Panc1 (cell line): ENCODE data around the gene CHRNA7. TPM values are rescaled to one million over a fixed set of nuclear protein-coding genes. Genes with fewer than 3 reads are reported as not detected.
"Not testable (repeated sequence)": the region's sequence is repeated elsewhere in the genome, so short reads cannot be mapped to it uniquely, and the experiment has no call there.

Source experiments
- ATAC-seq: fragments of 200-7000 bp; cut with Tn5 transposase; 2 replicates; pipeline ENCODE4 v1.9.1; 2020; ENCODE audit warnings: mild to moderate bottlenecking, moderate library complexity
- BruUV-seq: library from RNA; stranded (reverse); fragments of 400-500 nt; replicated peaks from 2 replicates; lab custom pipeline; 2021; lab: Mats Ljungman, UMichigan
- CTCF ChIA-PET: fragments of 300-600 bp; sonication (Branson Sonifier 250); formaldehyde crosslinking; loops from one replicate; lab custom pipeline; 2022; ENCODE audit warnings: antibody characterized with exemption; lab: Charles Lee
- POLR2A ChIA-PET: fragments of 300-600 bp; sonication (Branson Sonifier 250); formaldehyde crosslinking; loops from one replicate; lab custom pipeline; 2022; ENCODE audit warnings: antibody characterized with exemption; lab: Charles Lee
- DNase-seq: peaks from one replicate; pipeline ENCODE4 v3.0.0-alpha.2; 2010; ENCODE audit warnings: low read depth, low spot score
- H3K27ac ChIP-seq: 2 replicates; pipeline ENCODE4 v1.5.1; 2011; ENCODE audit warnings: mild to moderate bottlenecking, low read length, inconsistent platforms
- H3K27me3 ChIP-seq: fragments of 200-500 bp; sonication (Bioruptor generic); 2 replicates; pipeline ENCODE4 v1.6.0; 2014; ENCODE audit warnings: low read length, inconsistent platforms; ENCODE audit not compliant: control insufficient read depth, insufficient read depth
- H3K36me3 ChIP-seq: fragments of 200-500 bp; sonication (Bioruptor generic); 2 replicates; pipeline ENCODE4 v1.5.1; 2014; ENCODE audit warnings: inconsistent platforms, mild to moderate bottlenecking, low read length, moderate library complexity; ENCODE audit not compliant: control insufficient read depth, insufficient read depth
- H3K4me1 ChIP-seq: 2 replicates; pipeline ENCODE4 v1.5.1; 2011; ENCODE audit warnings: inconsistent platforms, mild to moderate bottlenecking, low read length, moderate library complexity; ENCODE audit not compliant: control insufficient read depth, insufficient read depth
- H3K4me3 ChIP-seq, 2 experiments: 2 replicates each; pipeline ENCODE4 v1.5.1; 2011 to 2012; ENCODE audit warnings: low read depth in 2 of 2, low read length in 2 of 2, mild to moderate bottlenecking in 2 of 2, inconsistent platforms in 1 of 2, moderate library complexity in 1 of 2
- H3K9me3 ChIP-seq: fragments of 200-500 bp; sonication (Bioruptor generic); 2 replicates; pipeline ENCODE4 v1.5.1; 2014; ENCODE audit warnings: low read depth, mild to moderate bottlenecking, inconsistent platforms, low read length, moderate library complexity; ENCODE audit not compliant: control insufficient read depth, insufficient read depth
- in situ Hi-C: cut with HindIII; loops from 2 replicates; pipeline ENCODE4 v1.10.0; 2016; ENCODE audit warnings: low sequenced_read_pairs, low pct_unique_long_range_greater_than_20kb
- intact Hi-C: fragments of 100-400 bp; cut with micrococcal nuclease; formaldehyde crosslinking; loops from one replicate; pipeline ENCODE4 v1.10.0; 2022; ENCODE audit not compliant: unreplicated experiment
- total RNA-seq: library from RNA; stranded (reverse); gene quantifications from one replicate; pipeline ENCODE4 v1.2.1, GENCODE V29; 2021; ENCODE audit not compliant: unreplicated experiment

The CHRNA7 gene
- total RNA-seq, 1 experiment from 2014 or later: 3.3 TPM

DNA sequence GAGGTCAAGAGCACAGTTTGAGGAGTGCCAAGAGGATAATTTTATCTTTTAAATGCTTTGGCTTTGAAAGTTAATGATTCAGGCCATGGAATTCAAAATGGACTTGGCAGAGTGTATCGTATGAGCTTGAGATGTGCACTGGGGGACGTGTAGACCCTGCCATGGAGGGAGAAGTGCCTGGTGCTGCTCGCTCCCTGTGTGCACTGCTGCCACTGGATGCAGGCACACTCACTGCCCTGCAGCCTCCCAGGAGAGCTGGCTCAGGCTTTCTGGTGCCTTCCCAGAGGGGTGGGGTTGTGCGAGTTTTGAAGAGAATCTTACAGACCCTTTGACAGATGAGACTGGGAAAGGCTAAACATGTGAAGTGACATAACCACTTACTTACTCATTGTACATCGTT, 135.5 kb downstream of the CHRNA7 start:
- H3K27me3 ChIP-seq, H3K4me3 ChIP-seq, POLR2A ChIA-PET, CTCF ChIA-PET, intact Hi-C loops, in situ Hi-C loops, H3K9me3 ChIP-seq, ATAC-seq, BruUV-seq, DNase-seq, H3K27ac ChIP-seq, H3K36me3 ChIP-seq, H3K4me1 ChIP-seq: not testable (repeated sequence)

DNA sequence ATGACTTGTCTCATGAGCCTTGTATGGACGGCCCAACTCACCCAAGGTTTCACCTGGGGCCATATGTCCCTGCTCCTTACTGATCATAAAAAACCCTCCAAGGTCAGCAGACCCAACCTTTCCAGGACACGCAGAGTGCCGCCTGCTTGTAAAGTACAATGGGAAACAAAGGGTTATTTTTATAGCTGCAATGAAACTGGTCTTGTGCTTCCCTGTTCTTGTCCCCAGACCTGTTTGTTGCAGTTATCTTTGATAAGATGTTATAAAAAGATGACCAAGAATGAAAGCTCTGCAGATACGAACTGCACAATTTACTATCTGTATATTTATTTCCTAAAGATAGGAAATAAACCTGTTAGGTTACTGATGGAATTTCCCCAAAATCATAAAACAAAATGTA, 136.0 kb downstream of the CHRNA7 start:
- BruUV-seq, H3K36me3 ChIP-seq, POLR2A ChIA-PET, intact Hi-C loops, H3K4me3 ChIP-seq, H3K4me1 ChIP-seq, H3K27ac ChIP-seq, H3K27me3 ChIP-seq, CTCF ChIA-PET, in situ Hi-C loops, H3K9me3 ChIP-seq, ATAC-seq, DNase-seq: not testable (repeated sequence)

DNA sequence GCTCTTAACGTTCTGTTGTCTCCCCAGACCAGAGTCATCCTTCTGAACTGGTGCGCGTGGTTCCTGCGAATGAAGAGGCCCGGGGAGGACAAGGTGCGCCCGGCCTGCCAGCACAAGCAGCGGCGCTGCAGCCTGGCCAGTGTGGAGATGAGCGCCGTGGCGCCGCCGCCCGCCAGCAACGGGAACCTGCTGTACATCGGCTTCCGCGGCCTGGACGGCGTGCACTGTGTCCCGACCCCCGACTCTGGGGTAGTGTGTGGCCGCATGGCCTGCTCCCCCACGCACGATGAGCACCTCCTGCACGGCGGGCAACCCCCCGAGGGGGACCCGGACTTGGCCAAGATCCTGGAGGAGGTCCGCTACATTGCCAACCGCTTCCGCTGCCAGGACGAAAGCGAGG, 137.6 kb downstream of the CHRNA7 start:
- POLR2A ChIA-PET, in situ Hi-C loops, CTCF ChIA-PET: not testable (repeated sequence)

DNA sequence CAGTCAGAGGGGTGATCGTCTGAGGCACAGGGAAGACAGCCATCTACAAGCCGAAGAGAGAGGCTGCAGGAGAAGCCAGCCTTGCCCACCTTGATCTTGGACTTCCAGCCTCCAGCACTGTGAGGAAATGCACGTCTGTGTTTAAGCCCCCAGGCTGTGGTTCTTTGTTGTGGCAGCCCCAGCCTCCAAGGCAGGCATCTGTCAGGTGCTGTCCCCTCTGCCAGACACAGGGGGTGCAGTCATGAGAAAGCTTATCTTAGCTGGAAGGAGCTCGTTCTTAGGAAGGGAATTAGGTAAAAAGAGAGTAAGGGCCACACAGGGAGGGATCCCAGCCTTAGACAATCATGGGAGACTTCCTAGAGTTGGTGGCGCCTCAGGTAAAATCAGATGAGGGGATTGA, 150.3 kb downstream of the CHRNA7 start:
- H3K27ac ChIP-seq, H3K27me3 ChIP-seq, BruUV-seq, ATAC-seq, H3K4me3 ChIP-seq, CTCF ChIA-PET, H3K9me3 ChIP-seq, DNase-seq, H3K4me1 ChIP-seq, intact Hi-C loops, POLR2A ChIA-PET, H3K36me3 ChIP-seq, in situ Hi-C loops: not testable (repeated sequence)

More for the DNA sequence above, 137.6 kb downstream of the CHRNA7 start:
- DNase-seq, BruUV-seq, ATAC-seq, H3K4me1 ChIP-seq, intact Hi-C loops, H3K9me3 ChIP-seq, H3K27ac ChIP-seq, H3K36me3 ChIP-seq, H3K4me3 ChIP-seq, H3K27me3 ChIP-seq: not testable (repeated sequence)

DNA sequence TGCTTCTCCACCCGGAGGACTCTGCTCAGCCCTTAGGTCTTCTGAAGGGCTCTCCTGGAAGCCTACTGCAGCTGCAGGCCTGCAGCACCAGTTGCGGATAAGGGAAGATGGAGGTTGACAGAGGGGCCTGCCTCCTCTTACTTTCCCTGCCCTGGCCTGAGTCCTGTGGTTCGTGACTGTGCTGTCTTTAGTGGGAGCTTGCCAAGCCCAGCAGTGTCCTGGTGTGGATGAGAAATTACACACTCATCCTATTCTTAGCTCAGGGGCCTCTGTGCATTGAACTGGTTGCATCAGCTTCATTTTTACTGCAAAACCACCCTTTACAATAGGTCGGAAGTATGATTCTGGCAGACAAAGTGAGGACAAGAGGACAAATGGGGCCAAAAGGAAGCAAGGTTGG, 163.5 kb downstream of the CHRNA7 start:
- DNase-seq, BruUV-seq, ATAC-seq, H3K36me3 ChIP-seq, H3K4me1 ChIP-seq, intact Hi-C loops, CTCF ChIA-PET, H3K4me3 ChIP-seq, in situ Hi-C loops, POLR2A ChIA-PET, H3K9me3 ChIP-seq, H3K27me3 ChIP-seq, H3K27ac ChIP-seq: not testable (repeated sequence)

DNA sequence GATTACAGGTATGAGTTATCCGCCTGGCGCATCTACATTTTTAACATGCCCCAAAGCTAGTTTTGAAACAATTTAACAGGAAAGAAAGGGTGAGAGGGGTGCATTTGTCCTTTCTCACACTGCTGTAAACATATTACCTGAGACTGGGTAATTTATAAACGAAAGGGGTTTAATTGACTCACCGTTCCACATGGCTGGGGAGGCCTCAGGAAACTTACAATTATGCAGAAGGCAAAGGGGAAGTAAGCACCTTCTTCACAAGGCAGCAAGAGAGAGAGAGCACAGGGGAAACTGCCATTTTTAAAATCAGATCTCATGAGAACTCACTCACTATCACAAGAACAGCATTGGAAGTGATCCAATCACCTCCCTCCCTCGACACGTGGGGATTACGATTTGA, 165.9 kb downstream of the CHRNA7 start:
- H3K4me3 ChIP-seq, H3K4me1 ChIP-seq, intact Hi-C loops, CTCF ChIA-PET, H3K9me3 ChIP-seq, DNase-seq, H3K36me3 ChIP-seq, in situ Hi-C loops, POLR2A ChIA-PET, H3K27me3 ChIP-seq, H3K27ac ChIP-seq, ATAC-seq, BruUV-seq: not testable (repeated sequence)

DNA sequence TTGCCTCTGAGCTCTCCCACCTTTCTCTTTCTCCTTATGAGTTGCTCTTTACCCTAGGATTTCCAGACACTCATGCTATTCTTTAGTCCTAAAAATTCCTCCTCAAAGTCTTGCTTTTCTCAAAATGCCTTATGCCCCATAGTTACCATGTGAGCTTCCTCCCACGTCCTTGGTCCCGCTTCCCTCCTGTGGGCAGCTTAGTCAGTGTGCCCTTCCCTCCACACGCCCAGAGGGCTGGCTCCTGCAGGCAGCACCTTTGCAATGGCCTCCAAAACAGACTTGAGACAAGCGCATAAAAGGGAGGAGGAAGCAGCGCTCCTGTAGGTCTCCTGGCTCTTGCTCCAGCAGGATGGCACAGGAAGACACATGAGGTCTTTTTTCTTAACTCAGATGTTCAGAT, 168.6 kb downstream of the CHRNA7 start:
- CTCF ChIA-PET, DNase-seq, ATAC-seq, intact Hi-C loops, H3K4me1 ChIP-seq, POLR2A ChIA-PET, H3K36me3 ChIP-seq, in situ Hi-C loops, BruUV-seq, H3K4me3 ChIP-seq, H3K27ac ChIP-seq, H3K9me3 ChIP-seq, H3K27me3 ChIP-seq: not testable (repeated sequence)

DNA sequence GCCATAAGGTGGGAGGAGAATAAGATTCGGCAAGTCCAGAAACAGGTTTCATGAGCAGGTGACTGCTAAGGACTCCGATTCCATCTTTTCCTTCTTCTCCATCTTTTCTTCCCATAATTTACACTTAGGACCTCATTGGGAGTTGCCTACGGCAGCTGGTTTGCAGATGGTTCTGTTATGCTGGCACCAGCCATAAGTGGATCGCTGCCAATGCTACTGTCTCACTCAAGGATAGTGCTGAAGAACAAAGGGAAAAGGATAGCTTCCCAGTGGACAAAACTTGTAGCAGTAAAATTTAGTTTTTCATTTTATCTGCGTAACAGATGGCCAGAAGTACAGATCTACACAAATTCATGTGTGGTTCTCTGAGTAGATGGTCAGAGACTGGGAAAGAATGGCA, 178.8 kb downstream of the CHRNA7 start:
- CTCF ChIA-PET, in situ Hi-C loops, DNase-seq, ATAC-seq, H3K4me1 ChIP-seq, BruUV-seq, intact Hi-C loops, POLR2A ChIA-PET, H3K4me3 ChIP-seq, H3K27ac ChIP-seq, H3K9me3 ChIP-seq, H3K36me3 ChIP-seq, H3K27me3 ChIP-seq: not testable (repeated sequence)
